ENCODE measurements around the gene LTB4R2. TPM values are rescaled to one million over a fixed set of nuclear protein-coding genes. Genes with fewer than 3 reads are reported as not detected.
A peak's percentile ranks its signal among the peaks of the same experiment; 100 is the strongest.

LTB4R2 gene
- polyA plus RNA-seq, 2 of the 4 experiments (the other 2 are of a cell fraction), result 5.8 to 8.6 TPM

- ATAC-seq (no peak), DNase-seq (ENCODE audit: low read depth in 1 of 2, low spot score in 1 of 2) (no peak), FAIRE-seq (no peak)
- TF ChIP-seq GATA3 (IDR thresholded peaks at IDR 0.05; ENCODE audit: borderline replicate concordance) (no peak), KDM5A (IDR thresholded peaks at IDR 0.05) (no peak), PHF8 (IDR thresholded peaks at IDR 0.05; ENCODE audit: borderline replicate concordance, low read depth) (no peak), ZFP36 (IDR thresholded peaks at IDR 0.05; ENCODE audit: borderline replicate concordance, partially characterized antibody) (no peak), TP53 (CRISPR knock-in tag; IDR thresholded peaks at IDR 0.05) (no peak), KDM1A (IDR thresholded peaks at IDR 0.05; ENCODE audit: low read depth) (no peak), MYC (IDR thresholded peaks at IDR 0.05; ENCODE audit: borderline replicate concordance, low read length) (no peak), RNF2 (IDR thresholded peaks at IDR 0.05; ENCODE audit: borderline replicate concordance, low read depth) (no peak)
- Histone ChIP-seq H3K9me3 (no peaks in the 10 kb centered on the region), H3K27ac (peak overlapping the region; percentile 82 to 92), H3K4me1 (peaks cover 15% of the 10 kb centered on the region; the same call in 2 of the 3 replicates), H3K4me2 (peak overlapping the region; percentile 81), H3K4me3 (peak overlapping the region; percentile 81)
- ChIA-PET POLR2A (interaction anchor here (1.0 to 3.4 kb wide), 5 partner anchors 8 to 131 kb away, joined by 5 to 53 read pairs (median 9); partner anchors contain the start of genes CIDEB, KHNYN, RABGGTA and TINF2), CTCF (interaction anchor here (1.7 to 46.6 kb wide), 7 partner anchors 10 to 130 kb away, joined by 4 to 1142 read pairs (median 135); partner anchors contain the start of genes CBLN3, CIDEB, KHNYN and LTB4R)
- whole genome bisulfite sequencing (ENCODE audit: missing lambda C conversion rate), result 48% methylated on average over 16 of the region's 16 CpGs
These were observed 9.5 kb upstream of the LTB4R2 start for GRCh38 chr14:24300326-24300980.

- TF ChIP-seq TFCP2L1 (CRISPR knock-in tag; IDR thresholded peaks at IDR 0.05), result no peak
- no peak for TF ChIP-seq HEYL (CRISPR knock-in tag; IDR thresholded peaks at IDR 0.05)
- no peak for TF ChIP-seq EP300 (IDR thresholded peaks at IDR 0.05)
- TF ChIP-seq, protein P1, sequence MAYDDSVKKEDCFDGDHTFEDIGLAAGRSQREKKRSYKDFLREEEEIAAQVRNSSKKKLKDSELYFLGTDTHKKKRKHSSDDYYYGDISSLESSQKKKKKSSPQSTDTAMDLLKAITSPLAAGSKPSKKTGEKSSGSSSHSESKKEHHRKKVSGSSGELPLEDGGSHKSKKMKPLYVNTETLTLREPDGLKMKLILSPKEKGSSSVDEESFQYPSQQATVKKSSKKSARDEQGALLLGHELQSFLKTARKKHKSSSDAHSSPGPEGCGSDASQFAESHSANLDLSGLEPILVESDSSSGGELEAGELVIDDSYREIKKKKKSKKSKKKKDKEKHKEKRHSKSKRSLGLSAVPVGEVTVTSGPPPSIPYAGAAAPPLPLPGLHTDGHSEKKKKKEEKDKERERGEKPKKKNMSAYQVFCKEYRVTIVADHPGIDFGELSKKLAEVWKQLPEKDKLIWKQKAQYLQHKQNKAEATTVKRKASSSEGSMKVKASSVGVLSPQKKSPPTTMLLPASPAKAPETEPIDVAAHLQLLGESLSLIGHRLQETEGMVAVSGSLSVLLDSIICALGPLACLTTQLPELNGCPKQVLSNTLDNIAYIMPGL (CRISPR knock-in tag; IDR thresholded peaks at IDR 0.05; ENCODE audit: borderline replicate concordance), result no peak
- no peak for TF ChIP-seq POLR2A (IDR thresholded peaks at IDR 0.05; ENCODE audit: low read length)
- no peak for TF ChIP-seq PBX3 (IDR thresholded peaks at IDR 0.05)
- TF ChIP-seq ZSCAN20 (CRISPR knock-in tag; IDR thresholded peaks at IDR 0.05), result no peak
- no peak for TF ChIP-seq RNF2 (IDR thresholded peaks at IDR 0.05; ENCODE audit: borderline replicate concordance, low read depth)
- TF ChIP-seq CEBPB (IDR thresholded peaks at IDR 0.05), result no peak
- no peak for TF ChIP-seq POLR2AphosphoS2 (conservative IDR thresholded peaks at IDR 0.05; ENCODE audit: low read length)
- no peak for TF ChIP-seq RFX5 (IDR thresholded peaks at IDR 0.05)
- TF ChIP-seq CHD2 (IDR thresholded peaks at IDR 0.05; ENCODE audit: low read length, partially characterized antibody), result no peak
- no peak for TF ChIP-seq FOXS1 (CRISPR knock-in tag; IDR thresholded peaks at IDR 0.05)
- no peak for TF ChIP-seq NPAS2 (CRISPR knock-in tag; IDR thresholded peaks at IDR 0.05; ENCODE audit: borderline replicate concordance)
- TF ChIP-seq TP53 (CRISPR knock-in tag; IDR thresholded peaks at IDR 0.05), result no peak
- TF ChIP-seq RCOR1 (IDR thresholded peaks at IDR 0.05; ENCODE audit: low read depth, low read length), result no peak
- TF ChIP-seq FOSL2 (IDR thresholded peaks at IDR 0.05), result no peak
- TF ChIP-seq FOSL2 (CRISPR knock-in tag; IDR thresholded peaks at IDR 0.05), result no peak
- TF ChIP-seq ZNF302 (CRISPR knock-in tag; IDR thresholded peaks at IDR 0.05), result no peak
- 96% methylated on average over 11 of the region's 11 CpGs for WGBS (ENCODE audit: missing lambda C conversion rate)
- DNase-seq (ENCODE audit: low read depth in 1 of 2, low spot score in 1 of 2) (no peak), FAIRE-seq (no peak), ATAC-seq (no peak)
- peaks cover 25% of the 10 kb centered on the region for H3K4me1 ChIP-seq
- no peak overlapping the region for H3K27ac ChIP-seq
- POLR2A ChIA-PET, result no interaction called here
- no peaks in the 10 kb centered on the region for H3K9me3 ChIP-seq
- no peak overlapping the region for H3K4me3 ChIP-seq
- H3K4me2 ChIP-seq, result no peak overlapping the region
- CTCF ChIA-PET, result interaction anchor here (1.2 to 46.6 kb wide), 5 partner anchors 8 to 126 kb away, joined by 3 to 1142 read pairs (median 469); partner anchors contain the start of genes CBLN3, KHNYN, LTB4R and RABGGTA
These were observed 5.9 kb upstream of the LTB4R2 start for GRCh38 chr14:24304019-24304387.
